ENCODE results near the gene WDR70. TPM values are rescaled to one million over a fixed set of nuclear protein-coding genes. Genes with fewer than 3 reads are reported as not detected.
"Not testable (repeated sequence)": the region's sequence is repeated elsewhere in the genome, so short reads cannot be mapped to it uniquely, and the experiment has no call there.

Gene WDR70
- total and polyA plus RNA-seq, 4 donors: 4.0 to 17.7 (median 14.5) TPM

DNA sequence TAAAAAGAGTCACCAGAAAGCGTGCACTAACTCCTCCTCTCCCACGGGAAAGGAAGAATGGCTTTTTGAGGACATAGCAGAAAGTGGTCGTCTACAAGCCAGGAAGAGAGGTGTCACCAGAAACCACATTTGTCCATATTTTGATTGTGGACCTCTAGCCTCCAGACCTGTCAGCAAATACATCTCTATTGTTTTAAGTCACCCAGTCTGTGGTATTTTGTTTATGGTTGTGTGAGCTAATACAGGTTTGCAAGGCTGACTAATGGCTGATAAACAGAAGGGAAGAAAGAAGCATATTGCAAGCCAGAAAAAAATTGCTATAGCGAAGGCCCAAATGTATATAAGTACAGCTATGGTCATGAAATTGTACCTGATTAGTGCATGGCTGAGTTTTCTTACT lies 21.4 kb downstream of the WDR70 start:
- 95% methylated on average over 4 of the region's 4 CpGs for WGBS

DNA sequence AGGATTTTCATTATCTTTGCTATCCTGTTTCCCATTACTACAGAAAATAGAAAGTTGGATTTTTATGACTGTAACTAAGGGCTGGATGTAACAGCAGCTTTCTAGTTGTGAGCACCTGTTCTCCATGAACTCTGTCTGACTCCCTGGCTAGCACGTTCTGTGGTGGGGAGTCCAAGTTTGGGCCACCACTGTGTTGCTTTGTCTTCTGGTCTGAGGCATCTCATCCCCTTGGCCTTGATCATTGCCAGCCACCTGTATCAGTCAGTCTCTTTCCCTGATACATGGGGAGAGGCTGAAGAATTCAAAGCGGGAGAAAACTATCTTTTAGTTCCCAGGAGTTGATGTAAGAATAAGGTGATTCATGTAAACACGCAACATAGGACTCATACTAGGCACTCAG lies 33.4 kb downstream of the WDR70 start:
- no peak for TF ChIP-seq JUND (IDR thresholded peaks at IDR 0.05)
- TF ChIP-seq, protein P1, sequence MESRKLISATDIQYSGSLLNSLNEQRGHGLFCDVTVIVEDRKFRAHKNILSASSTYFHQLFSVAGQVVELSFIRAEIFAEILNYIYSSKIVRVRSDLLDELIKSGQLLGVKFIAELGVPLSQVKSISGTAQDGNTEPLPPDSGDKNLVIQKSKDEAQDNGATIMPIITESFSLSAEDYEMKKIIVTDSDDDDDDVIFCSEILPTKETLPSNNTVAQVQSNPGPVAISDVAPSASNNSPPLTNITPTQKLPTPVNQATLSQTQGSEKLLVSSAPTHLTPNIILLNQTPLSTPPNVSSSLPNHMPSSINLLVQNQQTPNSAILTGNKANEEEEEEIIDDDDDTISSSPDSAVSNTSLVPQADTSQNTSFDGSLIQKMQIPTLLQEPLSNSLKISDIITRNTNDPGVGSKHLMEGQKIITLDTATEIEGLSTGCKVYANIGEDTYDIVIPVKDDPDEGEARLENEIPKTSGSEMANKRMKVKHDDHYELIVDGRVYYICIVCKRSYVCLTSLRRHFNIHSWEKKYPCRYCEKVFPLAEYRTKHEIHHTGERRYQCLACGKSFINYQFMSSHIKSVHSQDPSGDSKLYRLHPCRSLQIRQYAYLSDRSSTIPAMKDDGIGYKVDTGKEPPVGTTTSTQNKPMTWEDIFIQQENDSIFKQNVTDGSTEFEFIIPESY (IDR thresholded peaks at IDR 0.05): no peak
- Histone ChIP-seq H3K9ac (ENCODE audit: low read depth in 1 of 2, low read length in 2 of 2) (no peak overlapping the region), H3K9me3 (ENCODE audit: control insufficient read depth in 4 of 4, low read length in 3 of 4) (no peaks in the 10 kb centered on the region), H3K4me3 (ENCODE audit: low read depth in 1 of 3, low read length in 3 of 3) (no peak overlapping the region), H3K4me1 (ENCODE audit: control insufficient read depth in 4 of 4, insufficient read depth in 4 of 4, low read length in 3 of 4) (no peaks in the 10 kb centered on the region), H3K36me3 (ENCODE audit: control insufficient read depth in 4 of 4, insufficient read depth in 3 of 4, low read depth in 1 of 4, low read length in 3 of 4) (peaks cover 1 to 9% (median 4%) of the 10 kb centered on the region in 4 donors), H3K27ac (ENCODE audit: low read depth in 1 of 2, low read length in 2 of 2) (no peak overlapping the region), H3K27me3 (ENCODE audit: control insufficient read depth in 4 of 4, insufficient read depth in 4 of 4, low read length in 3 of 4) (no peaks in the 10 kb centered on the region)
- WGBS: 86% methylated on average over 3 of the region's 3 CpGs
- no peak for DNase-seq (ENCODE audit: low spot score)

More for the DNA sequence above, 21.4 kb downstream of the WDR70 start:
- DNase-seq (ENCODE audit: low spot score): no peak
- no peak for TF ChIP-seq GABPA (IDR thresholded peaks at IDR 0.05 in 1 of 2, conservative IDR thresholded peaks at IDR 0.05 in 1 of 2)
- no peak for TF ChIP-seq YY1 (IDR thresholded peaks at IDR 0.05)
- Histone ChIP-seq H3K36me3 (ENCODE audit: control insufficient read depth in 4 of 4, insufficient read depth in 3 of 4, low read depth in 1 of 4, low read length in 3 of 4) (peaks cover 6 to 23% (median 7%) of the 10 kb centered on the region in 4 donors), H3K4me3 (ENCODE audit: low read depth in 1 of 3, low read length in 3 of 3) (no peak overlapping the region), H3K4me1 (ENCODE audit: control insufficient read depth in 4 of 4, insufficient read depth in 4 of 4, low read length in 3 of 4) (peaks cover 0 to 3% (median 0%) of the 10 kb centered on the region in 4 donors), H3K9ac (ENCODE audit: low read depth in 1 of 2, low read length in 2 of 2) (no peak overlapping the region), H3K27ac (ENCODE audit: low read depth in 1 of 2, low read length in 2 of 2) (no peak overlapping the region), H3K27me3 (ENCODE audit: control insufficient read depth in 4 of 4, insufficient read depth in 4 of 4, low read length in 3 of 4) (no peaks in the 10 kb centered on the region), H3K9me3 (ENCODE audit: control insufficient read depth in 4 of 4, low read length in 3 of 4) (no peaks in the 10 kb centered on the region)

DNA sequence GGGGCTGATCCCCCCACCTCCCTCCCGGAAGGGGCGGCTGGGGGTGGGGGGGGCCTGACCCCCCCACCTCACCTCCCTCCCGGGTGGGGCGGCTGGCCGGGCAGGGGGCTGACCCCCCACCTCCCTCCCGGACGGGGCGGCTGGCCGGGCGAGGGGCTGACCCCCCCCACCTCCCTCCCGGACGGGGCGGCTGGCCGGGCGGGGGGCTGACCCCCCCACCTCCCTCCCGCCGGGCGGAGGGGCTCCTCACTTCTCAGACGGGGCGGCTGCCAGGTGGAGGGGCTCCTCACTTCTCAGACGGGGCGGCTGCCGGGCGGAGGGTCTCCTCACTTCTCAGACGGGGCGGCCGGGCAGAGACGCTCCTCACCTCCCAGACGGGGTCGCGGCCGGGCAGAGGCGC lies 36.3 kb downstream of the WDR70 start:
- not testable (repeated sequence) for H3K4me1 ChIP-seq (ENCODE audit: control insufficient read depth in 4 of 4, insufficient read depth in 4 of 4, low read length in 3 of 4); DNase-seq (ENCODE audit: low spot score); H3K27me3 ChIP-seq (ENCODE audit: control insufficient read depth in 4 of 4, insufficient read depth in 4 of 4, low read length in 3 of 4); H3K9ac ChIP-seq (ENCODE audit: low read depth in 1 of 2, low read length in 2 of 2); H3K36me3 ChIP-seq (ENCODE audit: control insufficient read depth in 4 of 4, insufficient read depth in 3 of 4, low read depth in 1 of 4, low read length in 3 of 4); H3K27ac ChIP-seq (ENCODE audit: low read depth in 1 of 2, low read length in 2 of 2); H3K9me3 ChIP-seq (ENCODE audit: control insufficient read depth in 4 of 4, low read length in 3 of 4); H3K4me3 ChIP-seq (ENCODE audit: low read depth in 1 of 3, low read length in 3 of 3)
- WGBS: 93% methylated on average over 16 of the region's 33 CpGs

DNA sequence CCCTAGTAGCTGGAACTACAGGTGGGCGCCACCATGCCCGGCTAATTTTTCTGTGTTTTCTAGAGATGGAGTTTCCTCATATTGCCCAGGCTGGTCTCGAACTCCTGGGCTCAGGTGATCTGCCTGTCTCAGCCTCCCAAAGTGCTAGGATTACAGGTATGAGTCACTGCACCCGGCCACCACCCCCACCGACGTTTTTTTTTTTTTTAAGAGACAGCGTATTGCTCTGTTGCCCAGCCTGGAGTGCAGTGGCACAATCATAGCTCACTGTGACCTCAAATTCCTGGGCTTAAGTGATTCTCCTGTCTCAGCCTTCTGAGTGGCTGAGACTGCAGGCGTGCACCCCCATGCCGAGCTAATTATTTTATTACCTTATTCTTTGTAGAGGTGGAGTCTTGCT lies 38.2 kb downstream of the WDR70 start:
- DNase-seq (ENCODE audit: low spot score): no peak
- Histone ChIP-seq H3K27me3 (ENCODE audit: control insufficient read depth in 4 of 4, insufficient read depth in 4 of 4, low read length in 3 of 4) (no peaks in the 10 kb centered on the region), H3K4me1 (ENCODE audit: control insufficient read depth in 4 of 4, insufficient read depth in 4 of 4, low read length in 3 of 4) (no peaks in the 10 kb centered on the region), H3K27ac (ENCODE audit: low read depth in 1 of 2, low read length in 2 of 2) (no peak overlapping the region), H3K9ac (ENCODE audit: low read depth in 1 of 2, low read length in 2 of 2) (no peak overlapping the region), H3K4me3 (ENCODE audit: low read depth in 1 of 3, low read length in 3 of 3) (no peak overlapping the region), H3K9me3 (ENCODE audit: control insufficient read depth in 4 of 4, low read length in 3 of 4) (no peaks in the 10 kb centered on the region), H3K36me3 (ENCODE audit: control insufficient read depth in 4 of 4, insufficient read depth in 3 of 4, low read depth in 1 of 4, low read length in 3 of 4) (peaks cover 0 to 9% (median 2%) of the 10 kb centered on the region in 4 donors)
- 94% methylated on average over 9 of the region's 9 CpGs for WGBS
- no peak for TF ChIP-seq TAF1 (conservative IDR thresholded peaks at IDR 0.05)
- TF ChIP-seq YY1 (IDR thresholded peaks at IDR 0.05): no peak
- no peak for TF ChIP-seq RAD21 (IDR thresholded peaks at IDR 0.05)
- TF ChIP-seq EGR1 (IDR thresholded peaks at IDR 0.05; ENCODE audit: low read depth in 2 of 2): no peak
- TF ChIP-seq GABPA (IDR thresholded peaks at IDR 0.05 in 1 of 2, conservative IDR thresholded peaks at IDR 0.05 in 1 of 2): no peak
- TF ChIP-seq NR2F2 (IDR thresholded peaks at IDR 0.05): no peak
- TF ChIP-seq, protein P2, sequence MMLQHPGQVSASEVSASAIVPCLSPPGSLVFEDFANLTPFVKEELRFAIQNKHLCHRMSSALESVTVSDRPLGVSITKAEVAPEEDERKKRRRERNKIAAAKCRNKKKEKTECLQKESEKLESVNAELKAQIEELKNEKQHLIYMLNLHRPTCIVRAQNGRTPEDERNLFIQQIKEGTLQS (IDR thresholded peaks at IDR 0.05): no peak
- TF ChIP-seq HNF4A (conservative IDR thresholded peaks at IDR 0.05): no peak
- TF ChIP-seq, protein P3, sequence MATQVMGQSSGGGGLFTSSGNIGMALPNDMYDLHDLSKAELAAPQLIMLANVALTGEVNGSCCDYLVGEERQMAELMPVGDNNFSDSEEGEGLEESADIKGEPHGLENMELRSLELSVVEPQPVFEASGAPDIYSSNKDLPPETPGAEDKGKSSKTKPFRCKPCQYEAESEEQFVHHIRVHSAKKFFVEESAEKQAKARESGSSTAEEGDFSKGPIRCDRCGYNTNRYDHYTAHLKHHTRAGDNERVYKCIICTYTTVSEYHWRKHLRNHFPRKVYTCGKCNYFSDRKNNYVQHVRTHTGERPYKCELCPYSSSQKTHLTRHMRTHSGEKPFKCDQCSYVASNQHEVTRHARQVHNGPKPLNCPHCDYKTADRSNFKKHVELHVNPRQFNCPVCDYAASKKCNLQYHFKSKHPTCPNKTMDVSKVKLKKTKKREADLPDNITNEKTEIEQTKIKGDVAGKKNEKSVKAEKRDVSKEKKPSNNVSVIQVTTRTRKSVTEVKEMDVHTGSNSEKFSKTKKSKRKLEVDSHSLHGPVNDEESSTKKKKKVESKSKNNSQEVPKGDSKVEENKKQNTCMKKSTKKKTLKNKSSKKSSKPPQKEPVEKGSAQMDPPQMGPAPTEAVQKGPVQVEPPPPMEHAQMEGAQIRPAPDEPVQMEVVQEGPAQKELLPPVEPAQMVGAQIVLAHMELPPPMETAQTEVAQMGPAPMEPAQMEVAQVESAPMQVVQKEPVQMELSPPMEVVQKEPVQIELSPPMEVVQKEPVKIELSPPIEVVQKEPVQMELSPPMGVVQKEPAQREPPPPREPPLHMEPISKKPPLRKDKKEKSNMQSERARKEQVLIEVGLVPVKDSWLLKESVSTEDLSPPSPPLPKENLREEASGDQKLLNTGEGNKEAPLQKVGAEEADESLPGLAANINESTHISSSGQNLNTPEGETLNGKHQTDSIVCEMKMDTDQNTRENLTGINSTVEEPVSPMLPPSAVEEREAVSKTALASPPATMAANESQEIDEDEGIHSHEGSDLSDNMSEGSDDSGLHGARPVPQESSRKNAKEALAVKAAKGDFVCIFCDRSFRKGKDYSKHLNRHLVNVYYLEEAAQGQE (IDR thresholded peaks at IDR 0.05): no peak
- TF ChIP-seq, protein P4, sequence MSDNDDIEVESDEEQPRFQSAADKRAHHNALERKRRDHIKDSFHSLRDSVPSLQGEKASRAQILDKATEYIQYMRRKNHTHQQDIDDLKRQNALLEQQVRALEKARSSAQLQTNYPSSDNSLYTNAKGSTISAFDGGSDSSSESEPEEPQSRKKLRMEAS (IDR thresholded peaks at IDR 0.05): no peak
- no peak for TF ChIP-seq SP1 (IDR thresholded peaks at IDR 0.05)
- TF ChIP-seq, protein P5, sequence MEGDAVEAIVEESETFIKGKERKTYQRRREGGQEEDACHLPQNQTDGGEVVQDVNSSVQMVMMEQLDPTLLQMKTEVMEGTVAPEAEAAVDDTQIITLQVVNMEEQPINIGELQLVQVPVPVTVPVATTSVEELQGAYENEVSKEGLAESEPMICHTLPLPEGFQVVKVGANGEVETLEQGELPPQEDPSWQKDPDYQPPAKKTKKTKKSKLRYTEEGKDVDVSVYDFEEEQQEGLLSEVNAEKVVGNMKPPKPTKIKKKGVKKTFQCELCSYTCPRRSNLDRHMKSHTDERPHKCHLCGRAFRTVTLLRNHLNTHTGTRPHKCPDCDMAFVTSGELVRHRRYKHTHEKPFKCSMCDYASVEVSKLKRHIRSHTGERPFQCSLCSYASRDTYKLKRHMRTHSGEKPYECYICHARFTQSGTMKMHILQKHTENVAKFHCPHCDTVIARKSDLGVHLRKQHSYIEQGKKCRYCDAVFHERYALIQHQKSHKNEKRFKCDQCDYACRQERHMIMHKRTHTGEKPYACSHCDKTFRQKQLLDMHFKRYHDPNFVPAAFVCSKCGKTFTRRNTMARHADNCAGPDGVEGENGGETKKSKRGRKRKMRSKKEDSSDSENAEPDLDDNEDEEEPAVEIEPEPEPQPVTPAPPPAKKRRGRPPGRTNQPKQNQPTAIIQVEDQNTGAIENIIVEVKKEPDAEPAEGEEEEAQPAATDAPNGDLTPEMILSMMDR (IDR thresholded peaks at IDR 0.05; ENCODE audit: low read depth, low read length, missing input control): no peak
- TF ChIP-seq FOXA1 (IDR thresholded peaks at IDR 0.05): no peak
- no peak for TF ChIP-seq JUND (IDR thresholded peaks at IDR 0.05)
- no peak for TF ChIP-seq RXRA (IDR thresholded peaks at IDR 0.05)
- TF ChIP-seq HNF4G (IDR thresholded peaks at IDR 0.05): no peak
- TF ChIP-seq FOXA2 (IDR thresholded peaks at IDR 0.05): no peak

Measured in liver (tissue), 9 donors.